LoVo (cell line): Measurements from ENCODE around the gene ADRA2B.
"Not testable (repeated sequence)": the region's sequence is repeated elsewhere in the genome, so short reads cannot be mapped to it uniquely, and the experiment has no call there.

Source experiments
- DNase-seq: peaks from one replicate; pipeline ENCODE4 v3.0.0-alpha.2; 2016; ENCODE audit warnings: low spot score

Gene ADRA2B

DNA sequence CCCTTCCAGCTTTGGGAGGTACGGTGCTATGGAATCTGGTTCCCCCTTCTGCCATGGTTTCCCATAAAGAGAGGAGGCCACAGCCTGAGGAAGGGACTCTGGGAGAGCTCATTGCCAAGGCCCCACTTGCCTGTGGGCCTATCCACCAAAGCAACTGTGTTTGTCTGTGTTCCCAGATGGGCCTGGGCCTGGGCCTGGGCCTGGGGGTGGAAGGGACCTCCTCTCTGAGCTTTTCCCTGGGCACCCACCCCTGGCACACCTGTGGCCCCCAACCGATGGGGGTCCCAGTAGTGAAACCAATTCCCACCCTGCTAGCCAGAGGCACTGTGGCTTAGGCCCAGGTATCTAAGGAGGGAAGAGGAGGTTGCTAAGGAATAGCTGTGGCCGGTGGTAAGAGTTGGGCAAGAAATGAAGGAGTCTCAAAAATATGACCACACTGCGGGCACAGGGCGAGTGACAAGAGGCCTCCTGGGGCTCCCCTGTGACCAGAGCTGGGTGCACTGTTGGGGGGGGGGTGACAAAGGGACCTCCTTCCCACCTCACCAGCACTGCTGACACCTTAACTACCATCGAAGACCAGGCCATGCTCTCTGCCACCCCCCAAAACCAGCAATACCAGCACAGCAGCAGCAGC is 33.8 kb upstream of the ADRA2B start:
- DNase-seq = no peak

DNA sequence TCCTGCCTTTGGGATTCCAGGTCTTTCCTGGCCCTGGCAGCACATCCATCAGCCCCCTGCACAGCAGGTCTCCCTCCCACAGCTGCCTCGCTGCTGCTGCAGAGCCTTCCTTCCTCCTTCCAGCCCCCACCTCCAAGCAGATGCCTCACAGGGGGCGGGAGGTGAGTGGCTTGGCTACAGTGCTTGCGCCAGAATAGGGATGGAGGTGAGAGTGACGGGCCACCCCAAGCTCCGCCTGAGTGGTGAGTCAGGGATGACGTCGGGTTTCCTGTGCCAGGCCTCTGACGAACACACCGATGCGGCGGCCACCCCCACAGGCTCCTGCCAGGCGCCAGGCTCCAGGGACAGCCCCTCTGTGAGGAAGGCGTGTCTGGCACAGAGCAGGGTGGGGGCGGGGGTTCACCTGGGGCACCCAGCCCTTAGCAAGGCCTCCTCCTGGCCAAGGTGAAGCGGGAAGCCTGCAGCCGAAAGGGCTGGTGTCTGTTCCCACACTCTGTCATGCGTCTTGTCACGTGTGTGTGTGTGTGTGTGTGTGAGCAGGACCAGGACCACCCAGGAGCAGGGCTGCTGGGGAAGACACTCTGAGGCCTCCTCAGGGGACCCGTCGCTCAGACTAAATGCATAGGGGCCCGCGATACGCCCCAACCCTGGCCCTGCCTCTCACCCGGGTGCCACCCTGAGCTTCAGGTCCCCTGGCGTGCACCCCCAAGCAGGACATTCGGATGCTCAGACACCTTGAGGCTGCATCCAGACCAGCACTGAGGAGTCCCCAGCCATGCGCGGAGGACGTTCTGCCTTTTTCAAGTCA is 32.2 kb upstream of the ADRA2B start:
- peak; percentile 9 for DNase-seq

DNA sequence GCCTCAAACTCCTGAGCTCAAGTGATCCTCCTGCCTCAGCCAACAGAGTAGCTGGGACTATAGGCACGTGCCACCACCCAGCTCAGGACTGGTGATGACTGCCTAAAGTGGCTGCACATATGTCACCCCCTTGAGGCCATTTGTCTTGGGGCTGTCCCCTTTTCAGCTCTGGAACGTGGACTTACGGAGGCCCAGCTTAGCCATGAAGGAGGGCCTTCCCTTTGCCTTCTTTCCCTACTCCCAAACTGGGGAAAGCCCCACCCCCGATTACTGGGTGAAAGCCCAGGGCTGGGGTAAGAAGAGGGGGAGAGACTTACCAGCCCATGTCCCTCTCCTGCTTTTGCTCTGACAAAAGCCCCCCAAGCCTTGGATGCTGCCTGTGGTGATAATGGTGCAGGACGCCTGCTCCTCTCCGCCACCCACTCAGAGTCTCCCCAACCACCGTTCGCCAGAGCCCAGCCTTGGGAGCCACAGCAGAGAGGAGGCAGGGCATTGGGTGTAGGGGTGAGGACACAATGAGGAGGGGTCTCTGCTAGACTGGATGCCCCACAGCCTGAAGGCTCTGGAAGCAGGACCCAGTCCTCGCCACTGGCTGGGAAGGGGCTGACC is 31.3 kb upstream of the ADRA2B start:
- no peak for DNase-seq

DNA sequence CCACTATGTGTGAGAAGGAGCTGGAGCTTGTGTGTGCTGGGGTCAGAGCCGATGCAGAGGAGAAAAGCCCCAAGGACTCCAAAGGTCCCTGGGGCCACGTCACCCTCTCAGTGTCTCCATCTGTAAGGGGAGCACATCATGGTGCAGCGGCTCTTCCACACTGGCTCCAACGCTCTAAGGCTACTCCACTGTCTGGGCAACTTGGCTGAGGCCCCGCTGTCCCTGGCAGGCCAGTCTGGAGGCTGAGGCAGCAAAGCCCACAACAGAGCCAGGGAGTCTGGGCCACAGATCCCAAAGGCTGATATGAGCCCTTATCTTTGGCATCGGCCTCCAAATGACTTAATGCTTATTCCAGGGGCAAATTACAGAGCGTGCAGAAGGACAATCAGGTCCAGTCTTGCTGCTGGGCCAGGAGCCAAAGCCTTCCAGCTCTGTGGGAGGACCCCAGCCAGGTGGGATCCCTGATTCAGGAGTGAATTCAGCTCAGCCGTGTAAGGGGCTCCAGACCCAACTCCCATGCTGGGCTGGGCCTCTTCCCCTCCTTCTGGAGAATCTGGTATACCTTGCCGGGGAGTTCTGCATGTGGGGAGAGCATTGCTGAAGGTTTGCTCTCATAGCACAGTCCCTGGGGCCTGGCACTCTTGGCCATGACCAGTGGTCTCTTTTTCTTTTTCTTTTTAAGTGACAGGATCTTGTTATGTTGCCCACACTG is 30.7 kb upstream of the ADRA2B start:
- no peak for DNase-seq

DNA sequence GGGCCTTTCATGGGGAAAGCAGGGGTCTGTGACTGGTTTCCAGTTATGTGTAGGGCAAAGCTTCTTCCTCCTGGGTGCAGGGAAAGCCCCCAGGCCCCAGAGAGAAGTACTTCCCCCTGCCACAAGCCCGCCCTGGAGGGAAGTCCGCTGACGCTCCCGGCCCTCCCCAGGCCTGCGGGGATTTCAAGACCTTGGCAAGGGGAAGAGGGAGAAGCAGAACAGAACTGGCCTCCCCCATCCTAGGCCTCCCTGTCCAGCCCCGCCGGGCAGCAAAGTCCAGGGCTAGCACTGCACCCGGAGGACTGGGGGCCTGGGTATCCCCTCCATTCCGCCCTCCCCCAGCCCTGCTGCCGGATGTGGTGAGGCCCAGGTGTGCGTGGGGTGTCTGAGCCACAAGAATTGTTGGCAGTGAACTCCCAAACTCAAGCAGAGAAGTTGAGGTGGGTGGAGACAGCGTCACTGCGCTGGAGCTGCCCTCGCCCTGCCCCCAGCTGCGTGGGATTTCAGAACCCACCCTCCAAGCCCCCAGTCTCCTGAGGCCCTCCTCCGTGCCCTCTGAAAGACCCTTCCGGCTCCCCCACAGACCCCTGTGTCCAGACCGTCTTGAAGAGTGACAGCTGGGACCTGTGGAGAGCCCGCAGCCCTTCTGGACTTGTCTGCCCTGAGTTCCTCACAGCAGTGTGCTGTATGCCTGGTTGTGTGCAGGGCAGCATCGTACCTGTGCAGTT is 29.9 kb upstream of the ADRA2B start:
- no peak for DNase-seq

DNA sequence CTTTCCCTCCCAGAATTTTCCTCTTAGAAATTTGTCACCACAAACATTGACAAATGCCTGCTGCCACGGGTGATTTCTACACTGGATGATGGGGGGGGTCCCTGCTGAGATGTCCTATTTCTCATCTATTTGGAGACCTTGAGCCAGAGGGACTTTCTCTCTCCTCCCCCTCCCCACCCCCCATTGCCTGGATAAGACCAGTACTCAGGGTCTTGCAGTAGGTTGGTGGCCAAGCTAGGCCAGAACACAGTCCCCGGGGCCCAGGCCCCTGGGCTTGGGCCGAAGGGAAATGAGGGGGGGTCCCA is 29.4 kb upstream of the ADRA2B start:
- DNase-seq = no peak

DNA sequence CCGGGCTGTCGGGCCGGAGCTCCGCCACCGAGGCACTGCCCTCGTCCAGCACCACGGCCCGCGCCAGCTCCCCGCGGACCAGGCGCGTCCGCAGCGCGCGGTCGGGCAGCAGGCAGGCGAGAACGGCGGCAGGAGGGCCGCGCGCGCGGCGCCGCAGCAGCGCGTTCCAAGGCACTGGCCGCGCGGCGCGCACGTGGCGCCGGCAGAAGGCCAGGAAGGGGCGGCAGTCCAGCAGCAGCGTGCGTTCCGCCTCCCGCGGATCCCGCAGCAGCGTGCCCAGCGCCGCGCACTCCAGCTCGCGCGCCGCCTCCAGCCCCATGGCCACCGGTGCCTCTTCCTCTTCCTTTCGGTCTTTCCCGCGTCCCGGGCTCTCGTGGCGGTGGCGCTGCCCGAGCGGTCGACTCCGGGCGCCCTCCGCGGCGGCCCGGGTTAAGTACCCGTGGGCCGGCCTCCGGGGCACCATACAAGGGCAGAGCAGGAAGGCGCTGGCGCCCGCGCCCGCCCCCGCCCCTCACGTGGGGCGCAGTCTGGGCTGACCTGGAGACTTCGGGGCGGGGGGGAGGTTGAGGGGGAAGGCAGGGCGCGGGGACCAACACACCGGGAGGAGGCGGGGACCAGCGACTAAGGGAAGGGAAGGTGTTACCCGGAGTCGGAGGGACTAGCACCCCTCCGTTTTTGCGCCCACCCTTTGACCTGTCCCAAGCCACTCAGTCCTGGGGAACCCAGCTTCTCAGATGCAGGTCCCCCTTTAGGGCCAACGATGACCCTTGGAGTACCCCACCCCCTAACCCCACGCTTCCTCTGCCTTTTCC is 28.9 kb upstream of the ADRA2B start, which contains the start of gene DUSP2:
Gene DUSP2 (minus strand): TSS at position 405 of the 812 bp plus-strand sequence. CDS start 86 bp downstream, at position 319.
- peak; percentile 73 for DNase-seq

DNA sequence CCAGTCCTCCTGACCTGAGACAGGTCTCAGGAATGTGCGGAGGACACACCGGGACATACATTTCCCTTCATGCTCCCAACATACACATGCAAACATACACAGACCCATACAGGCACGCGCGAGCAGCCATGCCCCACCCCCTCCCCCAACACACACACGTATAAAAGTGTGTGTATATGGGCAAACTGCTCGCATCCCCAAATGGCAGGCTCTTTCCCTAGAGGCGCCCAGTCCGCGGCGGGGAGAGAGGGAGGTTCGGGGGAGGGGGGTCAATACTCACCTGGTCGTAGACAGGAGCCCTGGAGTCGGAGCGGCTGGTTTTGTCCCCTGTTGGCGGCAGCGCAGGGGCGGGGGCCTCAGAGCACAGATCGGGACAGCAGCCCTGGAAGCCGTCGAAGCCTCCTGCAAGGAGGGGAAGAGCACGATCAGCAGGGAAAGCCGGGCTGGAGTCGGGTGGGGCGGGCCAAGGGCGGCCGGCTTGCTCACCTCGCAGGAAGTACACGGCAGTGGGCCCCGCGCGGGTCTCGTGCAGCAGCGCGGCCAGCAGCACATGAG is 28.2 kb upstream of the ADRA2B start:
- peak; percentile 2 for DNase-seq

DNA sequence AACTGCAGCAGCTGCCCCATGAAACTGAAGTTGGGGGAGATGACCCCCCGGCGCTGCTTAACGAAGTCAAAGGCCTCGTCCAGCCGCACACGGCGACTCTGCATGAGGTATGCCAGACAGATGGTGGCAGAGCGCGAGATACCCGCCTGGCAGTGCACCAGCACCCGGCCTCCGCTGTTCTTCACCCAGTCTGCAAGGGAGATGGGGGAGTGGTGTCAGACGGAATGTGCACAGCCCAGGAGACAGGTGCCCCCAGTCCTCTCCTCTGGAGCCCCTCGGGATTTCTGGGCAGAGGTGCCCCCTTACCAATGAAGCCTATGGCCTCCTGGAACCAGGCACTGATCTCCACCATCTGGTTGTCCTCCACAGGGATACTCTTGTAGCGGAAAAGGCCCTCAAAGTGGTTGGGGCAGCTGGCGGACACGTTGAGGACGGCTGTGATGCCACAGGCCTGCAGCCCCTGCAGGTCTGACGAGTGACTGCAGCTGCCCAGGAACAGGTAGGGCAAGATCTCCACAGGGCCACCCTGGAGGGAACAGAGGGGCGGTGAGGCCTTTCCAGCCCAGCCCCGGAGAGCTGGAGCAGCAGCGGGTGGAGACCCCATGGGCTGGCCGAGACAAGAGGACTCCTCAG is 27.6 kb upstream of the ADRA2B start:
- DNase-seq = peak; percentile 15

DNA sequence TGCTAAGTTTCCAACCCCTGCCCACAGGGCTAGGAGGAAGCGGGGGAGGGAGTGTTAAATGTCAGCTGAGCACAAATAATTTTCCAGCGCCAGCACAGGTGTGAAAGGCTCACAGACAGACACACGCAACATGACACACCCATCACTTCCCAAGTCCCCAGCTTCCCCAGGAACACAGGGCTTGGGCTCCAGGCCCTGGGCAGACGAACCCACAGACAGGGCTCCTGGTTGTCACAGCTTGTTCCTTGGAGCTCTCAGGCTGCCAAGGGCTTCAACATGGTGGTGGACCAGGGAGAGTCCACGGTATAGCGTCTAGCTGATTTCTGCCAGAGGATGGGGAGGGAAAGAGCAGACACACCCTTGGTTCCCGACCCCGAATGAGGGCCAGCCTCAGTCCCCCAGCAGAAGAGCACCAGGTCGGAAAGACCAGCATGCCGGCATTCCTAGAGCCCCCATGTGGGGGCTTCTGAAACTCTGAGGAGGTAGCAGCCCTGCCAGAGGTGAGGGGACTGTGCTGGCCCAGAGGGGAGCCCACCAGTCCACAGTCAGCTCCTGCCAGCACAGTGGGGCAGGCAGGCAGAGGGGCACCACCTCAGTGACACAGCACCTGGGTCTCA is 27.0 kb upstream of the ADRA2B start:
- DNase-seq = no peak

DNA sequence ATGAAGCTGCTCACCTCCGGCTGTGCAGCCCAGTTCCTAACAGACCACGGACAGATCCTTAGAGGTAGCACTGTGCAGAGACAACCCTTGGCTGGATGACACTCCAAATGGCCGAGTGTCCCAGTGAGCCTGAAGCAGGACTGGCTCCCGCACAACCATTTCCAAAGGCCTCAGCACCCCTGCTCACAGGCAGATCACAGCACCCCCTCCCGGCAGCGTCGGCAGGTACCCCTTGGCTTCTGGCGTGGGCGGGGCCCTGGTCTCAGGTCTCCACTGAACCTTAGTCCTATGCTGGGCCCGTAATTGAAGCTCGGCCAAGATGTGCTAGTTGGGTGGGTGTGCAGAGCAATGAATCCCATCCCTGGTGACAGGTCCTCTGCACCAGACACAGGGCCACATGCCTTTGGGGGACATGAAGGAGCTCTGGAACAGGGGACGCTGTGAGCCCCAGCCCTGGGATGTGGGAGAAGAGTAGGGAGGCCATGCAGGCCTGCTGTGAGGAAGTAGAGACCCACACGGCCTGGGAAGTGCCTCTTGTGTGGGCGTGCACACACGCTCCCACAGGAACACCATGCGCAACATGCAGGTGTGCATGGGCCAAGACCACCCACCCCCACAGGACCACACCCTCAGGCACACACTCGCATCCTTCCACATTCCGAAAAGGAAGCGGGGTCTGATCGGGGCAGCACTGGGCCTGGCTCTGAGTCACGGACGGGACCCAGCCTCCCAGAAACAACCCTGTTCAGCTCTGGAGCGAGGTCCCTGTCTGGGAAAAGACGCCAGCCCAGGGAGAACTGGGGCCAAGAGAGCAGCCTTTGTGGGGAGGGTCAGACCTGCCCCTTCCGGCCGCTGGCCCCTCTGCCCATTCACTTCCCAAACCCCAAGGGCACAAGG is 26.1 kb upstream of the ADRA2B start:
- DNase-seq = no peak

DNA sequence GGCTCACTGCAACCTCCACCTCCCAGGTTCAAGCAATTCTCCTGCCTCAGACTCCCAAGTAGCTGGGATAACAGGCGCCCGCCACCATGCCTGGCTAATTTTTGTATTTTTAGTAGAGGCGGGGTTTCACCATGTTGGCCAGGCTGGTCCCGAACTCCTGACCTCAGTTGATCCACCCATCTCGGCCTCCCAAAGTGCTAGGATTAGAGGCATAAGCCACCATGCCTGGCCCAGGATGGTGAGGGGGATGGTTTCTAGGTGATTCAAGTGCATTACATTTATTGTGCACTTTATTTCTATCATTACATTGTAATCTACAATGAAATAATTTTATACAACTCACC is 25.2 kb upstream of the ADRA2B start:
- DNase-seq = not testable (repeated sequence)

DNA sequence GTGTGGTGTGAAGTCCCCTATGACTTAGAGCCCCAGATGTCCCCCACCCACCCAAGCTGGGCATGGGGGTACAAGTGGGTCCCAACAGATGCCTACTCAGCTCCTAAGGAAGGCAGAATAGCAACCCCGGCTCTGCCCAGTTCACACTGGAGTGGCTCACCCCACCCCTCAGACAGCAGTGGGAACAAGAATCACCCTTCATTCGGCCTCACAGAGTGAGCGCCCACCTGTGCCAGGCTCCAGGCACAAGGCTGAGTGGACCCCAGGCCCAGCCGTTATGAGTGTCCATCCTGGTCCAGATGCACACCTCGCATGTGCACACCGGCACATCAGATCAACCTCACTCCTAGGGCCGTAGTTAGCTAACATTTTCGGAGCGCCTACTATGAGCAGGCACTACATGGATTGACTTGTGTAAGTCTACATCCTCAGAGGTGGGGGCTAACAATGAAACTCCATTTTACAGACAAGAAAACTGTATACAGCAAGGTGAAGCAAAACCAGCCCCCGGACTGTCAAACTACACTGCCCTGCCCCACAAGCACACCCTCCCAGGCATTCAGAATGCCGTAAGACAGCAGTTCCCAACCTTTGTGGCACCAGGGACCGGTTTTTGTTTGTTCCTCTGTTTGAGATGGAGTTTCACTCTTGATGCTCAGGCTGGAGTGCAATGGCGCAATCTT is 24.7 kb upstream of the ADRA2B start:
- DNase-seq = no peak

DNA sequence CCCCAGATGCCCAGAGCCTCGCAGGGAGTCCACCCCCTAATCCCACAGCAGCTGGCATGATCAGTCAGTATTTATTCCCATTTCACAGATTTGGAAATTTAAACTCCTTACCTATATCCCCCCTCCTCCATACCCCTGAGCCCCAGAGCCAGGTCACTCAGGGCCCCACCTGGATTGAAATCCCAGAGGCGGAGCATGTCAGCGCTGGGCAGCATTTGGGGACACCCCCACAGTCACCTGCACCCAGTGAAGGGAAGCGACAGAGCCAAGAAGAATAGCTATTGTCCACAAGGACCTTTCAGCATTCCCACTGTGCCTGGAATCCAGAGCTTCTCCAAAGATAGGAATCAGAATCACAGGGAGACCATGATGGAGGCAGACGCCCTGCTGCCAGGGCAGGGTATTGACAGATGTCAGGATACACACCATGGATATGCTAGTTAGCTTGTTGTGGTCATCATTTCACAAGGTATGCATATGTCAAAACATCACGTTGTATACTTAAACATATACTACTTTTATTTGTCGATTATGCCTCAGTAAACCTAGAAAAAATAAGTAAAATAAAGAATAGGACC is 22.9 kb upstream of the ADRA2B start:
- no peak for DNase-seq

DNA sequence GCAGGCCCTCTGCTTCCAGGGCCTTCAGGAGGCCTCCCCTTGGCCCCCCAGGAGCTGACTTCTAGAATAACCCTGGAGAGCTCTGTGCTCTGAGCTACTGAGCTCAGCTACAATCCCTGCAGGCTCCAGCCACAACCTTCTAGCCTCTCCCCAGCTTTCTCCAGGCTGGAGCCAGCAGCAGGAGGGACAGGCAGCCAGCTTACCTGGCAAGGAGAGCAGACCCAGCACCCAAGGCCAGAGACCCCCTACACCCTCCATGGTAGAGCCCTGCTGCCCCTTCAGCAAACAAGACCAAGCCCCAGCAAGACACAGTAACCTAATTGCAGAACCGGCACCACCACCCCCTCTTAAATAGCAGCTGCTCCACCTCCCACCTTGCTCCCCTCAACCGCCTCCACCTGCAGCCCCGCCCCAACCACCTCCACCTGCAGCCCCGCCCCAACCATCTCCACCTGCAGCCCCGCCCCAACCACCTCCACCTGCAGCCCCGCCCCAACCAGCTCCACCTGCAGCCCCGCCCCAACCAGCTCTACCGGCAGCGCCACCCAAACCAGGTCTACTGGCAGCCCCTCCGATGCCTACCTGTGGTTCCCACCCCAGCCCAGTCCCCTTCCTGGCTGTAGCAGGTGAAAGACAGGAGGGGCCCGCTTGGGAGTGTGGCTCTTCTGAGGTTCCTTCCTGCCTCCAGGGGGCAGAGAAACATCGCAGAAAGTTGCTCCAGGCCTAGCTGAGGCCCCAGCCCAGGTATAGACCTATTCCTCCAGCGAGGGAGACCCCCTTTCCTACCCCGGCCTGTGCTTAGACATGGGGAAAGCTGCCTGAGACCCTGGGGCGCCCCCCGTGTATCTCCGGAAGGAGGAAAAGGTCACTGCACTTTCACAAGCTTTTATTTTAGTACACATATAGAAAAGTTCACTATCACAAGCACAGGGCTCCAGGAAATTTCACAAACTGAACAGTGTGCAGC is 22.1 kb upstream of the ADRA2B start, which contains the start of gene ASTL:
Gene ASTL (minus strand): TSS at position 324 of the 967 bp plus-strand sequence. CDS start 66 bp downstream, at position 258.
- peak; percentile 29 for DNase-seq

DNA sequence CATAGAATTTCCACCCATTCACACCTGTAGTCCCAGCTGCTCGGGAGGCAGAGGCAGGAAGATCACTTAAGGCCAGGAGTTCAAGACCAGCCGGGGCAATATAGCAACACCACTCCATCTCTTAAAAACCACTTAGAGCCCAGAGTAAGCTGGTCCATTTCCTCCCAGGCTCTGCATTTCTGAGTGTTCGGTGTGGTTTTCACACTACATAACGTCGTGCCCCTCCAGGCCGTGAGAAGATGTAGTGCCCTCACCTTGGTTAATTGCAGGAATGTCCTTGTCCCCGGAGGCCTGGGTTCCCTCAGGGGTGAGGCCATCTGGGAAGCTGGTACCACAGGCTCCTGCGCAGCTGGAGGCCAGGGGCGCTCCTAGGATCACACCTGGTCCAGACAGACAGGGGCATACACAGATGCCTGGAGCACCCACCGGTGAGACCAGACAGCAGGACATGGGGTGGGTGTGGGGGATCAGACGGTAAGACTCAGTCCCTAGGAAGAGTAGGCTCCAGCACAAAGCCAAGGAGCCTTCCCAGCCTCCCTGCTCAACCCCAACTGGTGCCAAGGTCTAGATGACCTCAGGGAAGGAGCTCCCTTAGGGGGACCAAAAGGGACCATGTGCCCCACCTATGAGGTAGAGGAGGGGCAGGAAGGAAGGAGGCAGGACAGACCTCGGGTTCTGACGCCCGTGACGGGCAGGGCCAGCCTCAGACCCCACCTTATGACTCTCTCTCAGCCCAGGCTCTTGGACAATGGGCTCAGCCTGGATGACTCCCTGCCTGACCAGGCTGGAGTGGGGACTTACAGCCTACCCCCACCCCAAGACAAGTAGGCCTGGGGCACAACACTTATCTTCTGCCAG is 21.2 kb upstream of the ADRA2B start:
- DNase-seq = no peak
